Measurements from ENCODE around the gene BAIAP3.

BAIAP3 gene

GRCh38 chr16:1348441-1348840, 15.0 kb downstream of the BAIAP3 start:
- DNase-seq (ENCODE audit: low read depth), result no peak

- DNase-seq (ENCODE audit: low read depth), result no peak
These were observed 15.5 kb downstream of the BAIAP3 start for GRCh38 chr16:1348926-1349325.

GRCh38 chr16:1349351-1349750, 15.9 kb downstream of the BAIAP3 start:
- no peak for DNase-seq (ENCODE audit: low read depth)

GRCh38 chr16:1349951-1350350, 16.5 kb downstream of the BAIAP3 start:
- DNase-seq (ENCODE audit: low read depth), result no peak

- DNase-seq (ENCODE audit: low read depth), result no peak
These were observed 17.2 kb downstream of the BAIAP3 start for GRCh38 chr16:1350691-1351090.

- DNase-seq (ENCODE audit: low read depth), result no peak
These were observed 17.8 kb downstream of the BAIAP3 start for GRCh38 chr16:1351215-1351581.

- DNase-seq (ENCODE audit: low read depth), result peak; percentile 89
These were observed 18.3 kb downstream of the BAIAP3 start, which contains the start of the genes GNPTG and TSR3 for GRCh38 chr16:1351582-1352362. TSS of gene GNPTG (plus strand) at chr16:1351931. CDS start at chr16:1351966, 35 bp downstream. TSS of gene TSR3 (minus strand) at chr16:1351878. CDS start at chr16:1351804, 74 bp downstream.

GRCh38 chr16:1354815-1355540, 21.5 kb downstream of the BAIAP3 start:
- DNase-seq (ENCODE audit: low read depth), result no peak

- no peak for DNase-seq (ENCODE audit: low read depth)
These were observed 22.1 kb downstream of the BAIAP3 start for GRCh38 chr16:1355591-1355990.

GRCh38 chr16:1356061-1356900, 22.8 kb downstream of the BAIAP3 start:
- DNase-seq (ENCODE audit: low read depth), result no peak

- DNase-seq (ENCODE audit: low read depth), result no peak
These were observed 24.6 kb downstream of the BAIAP3 start for GRCh38 chr16:1357906-1358566.

GRCh38 chr16:1361685-1362360, 28.4 kb downstream of the BAIAP3 start:
- no peak for DNase-seq (ENCODE audit: low read depth)

- no peak for DNase-seq (ENCODE audit: low read depth)
These were observed 29.4 kb downstream of the BAIAP3 start for GRCh38 chr16:1362807-1363206.

- peak; percentile 46 for DNase-seq (ENCODE audit: low read depth)
These were observed 30.1 kb downstream of the BAIAP3 start for GRCh38 chr16:1363501-1364041.

GRCh38 chr16:1364510-1364909, 31.1 kb downstream of the BAIAP3 start:
- DNase-seq (ENCODE audit: low read depth), result no peak

GRCh38 chr16:1366060-1366711, 32.7 kb downstream of the BAIAP3 start:
- DNase-seq (ENCODE audit: low read depth), result no peak

- DNase-seq (ENCODE audit: low read depth), result no peak
These were observed 33.4 kb downstream of the BAIAP3 start for GRCh38 chr16:1366712-1367299.

GRCh38 chr16:1367486-1368174, 34.2 kb downstream of the BAIAP3 start:
- no peak for DNase-seq (ENCODE audit: low read depth)

Measured in iris pigment epithelial cell (primary cell).